CD14-positive monocyte (primary cell): ENCODE measurements around the gene CSAD. TPM values are rescaled to one million over a fixed set of nuclear protein-coding genes. Genes with fewer than 3 reads are reported as not detected.

Experiments
- DNase-seq, 3 donors: peaks; one replicate each; pipeline ENCODE4 v3.0.0-alpha.2; 2011 to 2022
- H2AFZ ChIP-seq: 2 replicates; pipeline ENCODE4 v1.6.0; 2012; ENCODE audit warnings: mild to moderate bottlenecking, low read depth, low read length, inconsistent platforms; ENCODE audit not compliant: insufficient read depth, poor library complexity, severe bottlenecking
- H3K27ac ChIP-seq, 2 donors: 1 replicate in 1 of 2; 2 replicates in 1 of 2; pipeline ENCODE4 v1.5.1; 2012 to 2013; ENCODE audit warnings: low read length in 2 of 2, control low read depth in 1 of 2, inconsistent platforms in 1 of 2, low read depth in 1 of 2, mild to moderate bottlenecking in 1 of 2
- H3K27me3 ChIP-seq, 2 donors: one replicate each; pipeline versions ENCODE4 v1.6.0 to v1.6.1; 2011 to 2013; ENCODE audit warnings: low read length in 2 of 2; ENCODE audit not compliant: control insufficient read depth in 2 of 2, insufficient read depth in 2 of 2
- H3K36me3 ChIP-seq, 2 donors: replicated peaks in 1 of 2; 1 replicate in 1 of 2; 2 replicates in 1 of 2; pipeline versions ENCODE4 v1.5.1 to v1.6.1; 2012 to 2013; ENCODE audit warnings: low read length in 2 of 2, control low read depth in 1 of 2, inconsistent platforms in 1 of 2, mild to moderate bottlenecking in 1 of 2; ENCODE audit not compliant: insufficient read depth in 2 of 2, control insufficient read depth in 1 of 2
- H3K4me1 ChIP-seq, 2 donors: 1 replicate in 1 of 2; 2 replicates in 1 of 2; pipeline versions ENCODE4 v1.5.1 to v1.6.1; 2012 to 2013; ENCODE audit warnings: low read length in 2 of 2, control low read depth in 1 of 2, inconsistent platforms in 1 of 2, mild to moderate bottlenecking in 1 of 2, moderate library complexity in 1 of 2; ENCODE audit not compliant: insufficient read depth in 2 of 2, control insufficient read depth in 1 of 2
- H3K4me2 ChIP-seq: replicated peaks from 2 replicates; pipeline ENCODE3; 2012; ENCODE audit warnings: low read length, moderate library complexity, mild to moderate bottlenecking; ENCODE audit not compliant: poor library complexity, severe bottlenecking; ENCODE audit errors: extremely low read depth
- H3K4me3 ChIP-seq, 3 experiments: fragments of 200-600 bp in 1 of 3; sonication (generic) in 1 of 3; replicated peaks in 1 of 3; 1 replicate in 2 of 3; 2 replicates in 1 of 3; pipeline ENCODE4 v1.5.1; 2011 to 2013; ENCODE audit warnings: low read length in 3 of 3, mild to moderate bottlenecking in 3 of 3, control low read depth in 2 of 3, low read depth in 2 of 3, inconsistent platforms in 1 of 3, moderate library complexity in 1 of 3
- H3K79me2 ChIP-seq: 2 replicates; pipeline ENCODE4 v1.6.0; 2012; ENCODE audit warnings: mild to moderate bottlenecking, control low read depth, inconsistent platforms, low read length, moderate library complexity; ENCODE audit not compliant: insufficient read depth
- H3K9ac ChIP-seq: 2 replicates; pipeline ENCODE4 v1.6.0; 2017; ENCODE audit warnings: low read length, mild to moderate bottlenecking; ENCODE audit not compliant: insufficient read depth, poor library complexity, severe bottlenecking
- H3K9me3 ChIP-seq, 2 donors: replicated peaks in 1 of 2; 1 replicate in 1 of 2; 2 replicates in 1 of 2; pipeline versions ENCODE4 v1.5.1 to v1.6.1; 2012 to 2013; ENCODE audit warnings: low read length in 2 of 2, control low read depth in 1 of 2; ENCODE audit not compliant: control insufficient read depth in 1 of 2, insufficient read depth in 1 of 2
- H4K20me1 ChIP-seq: 2 replicates; pipeline ENCODE4 v1.6.0; 2012; ENCODE audit warnings: mild to moderate bottlenecking, low read length, control low read depth, moderate library complexity; ENCODE audit not compliant: insufficient read depth
- H3K27ac Mint-ChIP-seq, 7 donors: one replicate each; pipeline ENCODE4 v1.8.0; 2020; ENCODE audit warnings: mild to moderate bottlenecking in 7 of 7, mixed read lengths in 7 of 7, moderate library complexity in 6 of 7, inconsistent platforms in 2 of 7
- H3K27me3 Mint-ChIP-seq, 3 donors: one replicate each; pipeline ENCODE4 v1.8.0; 2021 to 2022; ENCODE audit warnings: low read depth in 3 of 3, mild to moderate bottlenecking in 3 of 3, mixed read lengths in 3 of 3, moderate library complexity in 3 of 3, inconsistent platforms in 1 of 3
- H3K36me3 Mint-ChIP-seq, 2 donors: one replicate each; pipeline ENCODE4 v1.8.0; 2020; ENCODE audit warnings: mixed read lengths in 2 of 2, inconsistent platforms in 1 of 2, mild to moderate bottlenecking in 1 of 2
- H3K4me1 Mint-ChIP-seq: one replicate; pipeline ENCODE4 v1.8.0; 2020; ENCODE audit warnings: mild to moderate bottlenecking, mixed read lengths
- H3K4me3 Mint-ChIP-seq, 2 donors: one replicate each; pipeline ENCODE4 v1.8.0; 2020; ENCODE audit warnings: mild to moderate bottlenecking in 2 of 2, mixed read lengths in 2 of 2, moderate library complexity in 1 of 2
- H3K9me3 Mint-ChIP-seq, 7 donors: one replicate each; pipeline ENCODE4 v1.8.0; 2020 to 2022; ENCODE audit warnings: mixed read lengths in 7 of 7, mild to moderate bottlenecking in 6 of 7, moderate library complexity in 6 of 7, inconsistent platforms in 2 of 7
- CTCF ChIP-seq: fragments of 200-600 bp; IDR thresholded peaks from one replicate; pipeline ENCODE4 v1.8.0; 2022; ENCODE audit warnings: antibody characterized with exemption, mild to moderate bottlenecking
- WGBS: methylation state at CpG from one replicate; pipeline ENCODE4 v1.1.5; 2013; ENCODE audit warnings: missing lambda C conversion rate; ENCODE audit not compliant: insufficient coverage; 5-methylcytosine and 5-hydroxymethylcytosine counted together
- intact Hi-C, 2 donors: fragments of 100-400 bp; cut with micrococcal nuclease; formaldehyde crosslinking; loops; one replicate each; pipeline versions ENCODE4 v1.15.0 to v1.15.1; 2023
- polyA plus RNA-seq, 3 donors: library from polyadenylated mRNA; depleted of rRNA in 1 of 3; unstranded in 2 of 3; stranded (reverse) in 1 of 3; fragments of 300-500 nt in 2 of 3; fragments of >200 nt in 1 of 3; fragmentation: Illumina TruSeq in 2 of 3; gene quantifications; 1 replicate in 2 of 3; 2 replicates in 1 of 3; pipeline ENCODE4 v1.2.3, GENCODE V29; 2012 to 2021

Gene CSAD
- polyA plus RNA-seq, 3 donors = 1.3 to 145 (median 1.4) TPM

- intact Hi-C loops = no loop called here
- H4K20me1 ChIP-seq = no peaks in the 10 kb centered on the region
- H3K79me2 ChIP-seq = no peaks in the 10 kb centered on the region
- peaks cover 0 to 2% (median 0%) of the 10 kb centered on the region in 7 donors for H3K9me3 Mint-ChIP-seq
- no peaks in the 10 kb centered on the region for H3K36me3 ChIP-seq
- peaks cover 35% of the 10 kb centered on the region for H3K4me1 Mint-ChIP-seq
- peaks cover 27 to 35% of the 10 kb centered on the region in 2 donors for H3K4me1 ChIP-seq
- H3K36me3 Mint-ChIP-seq = peaks cover 0 to 7% of the 10 kb centered on the region in 2 donors
- H3K4me2 ChIP-seq = no peak overlapping the region
- DNase-seq = no peak
- no peak overlapping the region for H3K27ac Mint-ChIP-seq
- H3K9ac ChIP-seq = no peak overlapping the region
- H3K27ac ChIP-seq = no peak overlapping the region
- peaks cover 0 to 9% of the 10 kb centered on the region in 2 donors for H3K27me3 ChIP-seq
- no peak overlapping the region for H3K4me3 Mint-ChIP-seq
- no peak for TF ChIP-seq CTCF
- no peak overlapping the region for H2AFZ ChIP-seq
- H3K27me3 Mint-ChIP-seq = peaks cover 30 to 45% (median 32%) of the 10 kb centered on the region in 3 donors
- WGBS = 97% methylated on average over 11 of the region's 11 CpGs
- no peaks in the 10 kb centered on the region for H3K9me3 ChIP-seq
- H3K4me3 ChIP-seq = no peak overlapping the region
Observed at GRCh38 chr12:53227341-53227740, 46.6 kb upstream of the CSAD start.

GRCh38 chr12:53226815-53227214 is 46.1 kb upstream of the CSAD start:
- H3K27me3 Mint-ChIP-seq = peaks cover 29 to 42% (median 31%) of the 10 kb centered on the region in 3 donors
- WGBS = 90% methylated on average over 2 of the region's 4 CpGs
- no peaks in the 10 kb centered on the region for H3K9me3 ChIP-seq
- H3K27me3 ChIP-seq = peaks cover 0 to 8% of the 10 kb centered on the region in 2 donors
- intact Hi-C loops = no loop called here
- H3K4me1 Mint-ChIP-seq = peaks cover 39% of the 10 kb centered on the region
- H3K4me3 ChIP-seq = no peak overlapping the region
- H3K27ac Mint-ChIP-seq = no peak overlapping the region
- no peak overlapping the region for H3K27ac ChIP-seq
- no peaks in the 10 kb centered on the region for H4K20me1 ChIP-seq
- H3K36me3 Mint-ChIP-seq = peaks cover 0 to 7% of the 10 kb centered on the region in 2 donors
- H3K4me3 Mint-ChIP-seq = no peak overlapping the region
- no peak for DNase-seq
- no peak overlapping the region for H2AFZ ChIP-seq
- no peak overlapping the region for H3K9ac ChIP-seq
- no peaks in the 10 kb centered on the region for H3K36me3 ChIP-seq
- peaks cover 29 to 38% of the 10 kb centered on the region in 2 donors for H3K4me1 ChIP-seq
- peaks cover 0 to 2% (median 0%) of the 10 kb centered on the region in 7 donors for H3K9me3 Mint-ChIP-seq
- H3K79me2 ChIP-seq = no peaks in the 10 kb centered on the region
- no peak overlapping the region for H3K4me2 ChIP-seq
- TF ChIP-seq CTCF = no peak
